GM12891 (cell line): ENCODE data around the gene NKAIN2.
"Not testable (repeated sequence)": the region's sequence is repeated elsewhere in the genome, so short reads cannot be mapped to it uniquely, and the experiment has no call there.

Experiments used
- DNase-seq: peaks from one replicate; pipeline ENCODE4 v3.0.0; 2011; ENCODE audit warnings: low spot score; ENCODE audit not compliant: insufficient read length
- FAIRE-seq: peaks from 2 replicates; lab custom pipeline; 2011; peaks lifted over from hg19 to GRCh38; lab: Jason Lieb, UNC
- PAX5 ChIP-seq: IDR thresholded peaks from 2 replicates; pipeline ENCODE4 v1.6.1; 2011; ENCODE audit warnings: low read length, moderate library complexity, mild to moderate bottlenecking; ENCODE audit not compliant: insufficient read depth, severe bottlenecking
- POLR2A ChIP-seq: IDR thresholded peaks from 2 replicates; pipeline ENCODE4 v1.6.1; 2011; ENCODE audit warnings: low read depth, low read length, control low read depth
- POLR2AphosphoS5 ChIP-seq: IDR thresholded peaks from 2 replicates; pipeline ENCODE4 v1.6.1; 2011; ENCODE audit warnings: low read depth, low read length, control low read depth
- POU2F2 ChIP-seq: IDR thresholded peaks from 2 replicates; pipeline ENCODE4 v1.6.1; 2011; ENCODE audit warnings: low read depth, mild to moderate bottlenecking, control low read depth, low read length, moderate library complexity
- SPI1 ChIP-seq: IDR thresholded peaks from 2 replicates; pipeline ENCODE4 v1.6.1; 2011; ENCODE audit warnings: low read depth, low read length, control low read depth
- TAF1 ChIP-seq: IDR thresholded peaks from 2 replicates; pipeline ENCODE4 v1.6.1; 2011; ENCODE audit warnings: low read depth, low read length, control low read depth

Gene NKAIN2

DNA sequence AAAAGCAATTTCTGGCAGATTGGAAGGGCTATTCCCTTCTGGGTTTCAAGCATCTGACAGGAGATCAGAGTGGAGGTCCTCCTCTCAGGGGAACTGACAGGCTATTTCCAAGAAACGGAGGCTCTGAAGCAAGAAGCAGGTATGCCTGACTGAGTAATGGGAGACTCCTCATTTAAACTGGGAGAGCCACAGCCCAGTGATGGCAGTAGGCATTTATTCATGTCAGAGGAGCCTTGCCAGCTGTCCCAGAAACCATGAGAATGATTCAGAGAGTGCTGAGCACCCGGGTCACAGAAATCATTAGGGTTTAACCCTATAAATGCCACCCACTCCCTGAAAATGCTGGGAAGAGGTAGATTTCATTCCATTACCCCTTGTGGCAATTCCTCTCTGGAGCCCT, 911.1 kb downstream of the NKAIN2 start:
- DNase-seq (no peak), FAIRE-seq (no peak)
- TF ChIP-seq POLR2A (no peak), PAX5 (no peak), POLR2AphosphoS5 (no peak), TAF1 (no peak), POU2F2 (no peak), SPI1 (no peak)

DNA sequence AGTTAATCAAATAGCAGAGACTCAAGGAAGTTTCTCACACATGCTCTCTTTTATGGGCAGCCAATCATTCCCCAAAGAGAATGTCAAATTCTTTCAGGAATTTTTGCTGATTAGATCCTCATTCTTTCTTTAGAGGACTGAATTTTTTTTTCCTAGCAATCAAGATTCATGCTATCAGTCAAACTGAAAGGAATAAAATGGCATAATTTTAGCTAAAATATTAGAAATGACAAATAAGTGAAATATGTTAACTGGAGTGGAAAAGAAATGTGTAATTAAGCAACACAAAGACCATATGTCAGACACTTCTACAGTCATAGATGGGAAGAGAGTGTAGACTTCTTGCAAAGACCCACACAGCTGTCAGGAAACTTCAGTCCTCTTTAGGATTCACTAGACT, 916.2 kb downstream of the NKAIN2 start:
- TF ChIP-seq SPI1 (no peak), POLR2A (no peak), TAF1 (no peak), POU2F2 (no peak), POLR2AphosphoS5 (no peak), PAX5 (no peak)
- DNase-seq (no peak), FAIRE-seq (no peak)

DNA sequence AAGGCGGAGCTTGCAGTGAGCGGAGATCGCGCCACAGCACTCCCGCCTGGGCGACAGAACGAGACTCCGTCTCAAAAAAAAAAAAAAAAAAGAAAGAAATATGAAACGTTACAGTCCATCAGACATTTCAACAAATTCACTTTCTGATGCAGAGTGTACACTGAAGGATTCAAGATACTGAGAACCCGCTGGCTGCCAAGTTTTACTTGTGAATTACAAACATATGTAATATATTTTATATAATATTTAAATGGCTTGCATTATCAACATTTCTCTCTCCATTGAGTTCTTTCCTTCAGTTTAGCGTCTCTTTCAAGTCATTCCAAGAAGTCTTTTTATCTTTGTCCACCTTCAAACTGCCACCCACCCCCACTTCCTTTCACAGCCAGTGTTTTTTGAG, 917.7 kb downstream of the NKAIN2 start:
- TF ChIP-seq SPI1 (no peak), TAF1 (no peak)
- DNase-seq, result no peak
- FAIRE-seq, result no peak

DNA sequence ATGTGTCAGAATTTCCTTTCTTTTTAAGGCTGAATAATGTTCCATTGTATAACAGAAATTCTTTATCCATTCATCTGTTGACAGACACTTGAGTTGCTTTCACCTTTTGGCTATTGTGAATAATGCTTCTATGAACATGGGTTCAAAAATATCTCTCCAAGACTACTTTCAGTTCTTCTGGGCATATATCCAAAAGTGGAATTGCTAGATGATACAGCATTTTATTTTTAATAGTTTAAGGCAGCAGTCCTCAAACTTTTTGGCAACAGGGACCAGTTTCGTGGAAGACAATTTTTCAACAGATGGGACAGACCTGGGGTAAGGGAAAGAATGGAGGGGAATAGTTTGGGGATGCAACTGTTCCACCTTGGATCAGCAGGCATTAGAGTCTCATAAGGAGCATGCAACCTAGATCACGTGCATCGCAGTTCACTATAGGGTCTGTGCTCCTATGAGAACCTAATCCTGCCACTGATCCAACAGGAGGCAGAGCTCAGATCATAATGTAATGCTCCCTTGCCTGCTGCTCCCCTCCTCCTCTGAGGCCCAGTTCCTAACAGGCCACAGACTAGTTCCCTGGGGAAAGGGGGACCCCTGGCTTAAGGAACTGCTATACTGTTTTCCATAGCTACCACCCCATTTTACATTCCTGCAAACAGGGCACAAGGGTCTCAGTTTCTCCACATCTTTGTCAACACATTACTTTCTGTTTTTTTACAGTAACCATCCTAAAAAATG, 918.6 kb downstream of the NKAIN2 start:
- DNase-seq, result no peak
- no peak for FAIRE-seq
- no peak for TF ChIP-seq POU2F2
- no peak for TF ChIP-seq POLR2AphosphoS5
- no peak for TF ChIP-seq POLR2A
- TF ChIP-seq PAX5, result no peak
- TF ChIP-seq SPI1, result no peak

DNA sequence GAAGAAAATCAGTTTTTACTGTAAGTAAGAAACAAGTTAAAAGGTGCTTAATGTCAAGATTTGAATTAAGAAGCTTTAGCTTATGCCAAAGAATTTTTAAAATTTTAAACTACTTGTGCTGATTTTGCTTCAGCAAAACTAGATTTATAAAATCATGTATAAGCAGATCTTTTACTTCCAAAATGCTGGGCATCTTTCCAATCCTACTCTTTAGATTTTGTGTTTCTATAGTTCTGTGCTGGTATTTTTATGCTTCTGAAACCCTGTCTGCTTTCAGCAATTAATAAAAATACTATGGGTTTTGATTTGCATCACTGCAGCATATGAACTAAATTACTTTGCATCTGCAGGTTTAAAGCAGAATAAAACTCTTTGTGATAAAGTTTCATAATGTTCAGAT, 920.0 kb downstream of the NKAIN2 start:
- TF ChIP-seq TAF1, result no peak
- no peak for TF ChIP-seq SPI1
- no peak for TF ChIP-seq POLR2AphosphoS5
- no peak for TF ChIP-seq POLR2A
- TF ChIP-seq PAX5, result no peak
- no peak for TF ChIP-seq POU2F2
- no peak for DNase-seq
- FAIRE-seq, result no peak

DNA sequence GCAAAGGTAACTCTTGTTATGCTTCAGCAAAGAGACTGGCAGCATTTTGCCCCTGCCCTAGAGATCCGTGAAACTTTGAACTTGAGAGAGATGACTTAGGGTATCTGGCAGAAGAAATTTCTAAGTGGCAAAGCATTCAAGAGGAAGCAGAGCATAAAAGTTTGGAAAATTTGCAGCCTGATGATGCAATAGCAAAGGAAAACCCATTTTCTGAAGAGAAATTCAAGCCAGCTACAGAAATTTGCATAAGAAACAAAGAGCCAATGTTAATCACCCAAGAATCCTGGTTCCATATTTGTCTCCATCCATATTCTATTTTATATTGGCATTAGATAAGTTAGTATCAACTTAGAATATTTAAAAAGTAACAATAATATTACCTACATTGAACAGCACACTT, 934.1 kb downstream of the NKAIN2 start:
- DNase-seq, FAIRE-seq: not testable (repeated sequence)

DNA sequence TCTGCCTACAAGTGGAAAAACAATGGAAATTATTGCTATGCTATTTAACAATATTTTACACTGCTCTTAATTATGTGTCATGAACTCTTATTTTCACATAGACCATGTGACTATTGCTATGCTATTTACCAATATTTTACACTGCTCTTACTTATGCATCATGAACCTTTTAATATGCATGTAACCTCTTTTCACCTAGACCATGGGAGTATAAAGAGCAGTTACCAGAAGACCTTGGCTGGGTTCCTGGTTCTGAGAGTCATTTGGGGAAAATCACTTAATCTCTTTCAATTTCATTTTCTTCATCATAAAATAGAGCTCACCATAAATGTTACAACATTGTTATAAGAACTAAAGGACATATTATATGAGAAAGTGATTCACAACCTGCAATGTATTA, 934.8 kb downstream of the NKAIN2 start:
- no peak for FAIRE-seq

DNA sequence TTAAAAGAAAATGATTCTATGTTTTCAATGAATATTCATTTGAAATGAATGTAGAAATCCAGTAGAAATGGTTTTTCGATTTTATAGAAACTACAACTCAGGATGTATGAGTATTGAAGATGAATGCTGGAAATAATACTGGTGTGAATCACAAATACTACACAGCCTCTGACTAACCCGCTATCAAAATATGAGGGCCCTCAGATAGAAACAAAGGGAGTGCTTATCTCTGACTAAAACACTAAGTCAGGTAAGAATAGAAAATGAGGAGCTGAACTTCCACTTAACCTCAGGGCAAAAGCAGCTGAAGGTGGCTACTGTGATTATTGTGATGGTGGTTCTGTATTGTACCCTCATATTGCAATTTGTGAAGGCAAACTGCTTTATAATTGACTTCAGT, 937.7 kb downstream of the NKAIN2 start:
- FAIRE-seq, result no peak
- TF ChIP-seq SPI1 (no peak), TAF1 (no peak), POLR2AphosphoS5 (no peak), POLR2A (no peak), POU2F2 (no peak), PAX5 (no peak)
- DNase-seq, result no peak

More for the DNA sequence above, 934.8 kb downstream of the NKAIN2 start:
- TF ChIP-seq POLR2A (no peak), TAF1 (no peak), POU2F2 (no peak), PAX5 (no peak), POLR2AphosphoS5 (no peak), SPI1 (no peak)
- no peak for DNase-seq

DNA sequence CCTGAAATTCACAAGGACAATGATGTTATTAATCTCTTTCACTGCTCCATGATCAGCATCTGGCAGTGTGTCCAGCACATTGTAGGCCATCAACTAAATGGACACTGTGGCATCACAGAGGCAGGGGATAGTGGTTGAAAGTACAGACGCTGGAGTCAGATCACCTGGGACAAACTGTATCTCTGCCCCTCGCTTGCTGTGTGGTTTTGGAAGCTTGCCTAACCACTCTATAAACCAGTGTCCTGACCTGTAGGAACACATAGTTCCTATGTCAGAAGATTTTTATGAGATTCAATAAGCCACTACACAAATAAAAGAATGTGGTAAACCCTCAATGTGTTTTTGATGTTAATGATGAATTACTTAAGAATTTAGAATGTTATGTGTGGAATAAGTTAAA, 939.3 kb downstream of the NKAIN2 start:
- TF ChIP-seq POLR2AphosphoS5, result no peak
- no peak for TF ChIP-seq PAX5
- no peak for TF ChIP-seq TAF1
- no peak for FAIRE-seq
- no peak for DNase-seq

DNA sequence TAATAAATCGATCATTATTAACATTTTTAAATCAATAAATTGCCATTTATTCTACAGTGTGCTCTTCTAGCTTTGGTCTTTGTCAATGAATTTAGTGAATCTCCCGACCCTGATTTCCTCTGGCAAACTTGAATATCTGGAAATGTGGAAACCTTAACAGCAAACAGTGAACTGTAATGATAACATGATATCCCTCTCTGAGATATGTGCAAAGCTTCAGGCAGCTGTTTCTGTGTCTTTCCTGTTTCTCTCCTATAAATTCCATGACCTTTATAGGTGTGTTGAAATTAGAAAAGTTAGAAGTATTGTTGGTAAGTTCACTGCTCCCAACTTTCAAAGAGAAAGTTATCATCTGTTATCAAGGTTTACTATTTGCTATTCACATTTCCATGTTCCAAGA, 939.8 kb downstream of the NKAIN2 start:
- DNase-seq (no peak), FAIRE-seq (no peak)
- TF ChIP-seq PAX5, result no peak
- TF ChIP-seq POU2F2, result no peak
- no peak for TF ChIP-seq TAF1
- no peak for TF ChIP-seq POLR2A
- TF ChIP-seq SPI1, result no peak
- TF ChIP-seq POLR2AphosphoS5, result no peak

DNA sequence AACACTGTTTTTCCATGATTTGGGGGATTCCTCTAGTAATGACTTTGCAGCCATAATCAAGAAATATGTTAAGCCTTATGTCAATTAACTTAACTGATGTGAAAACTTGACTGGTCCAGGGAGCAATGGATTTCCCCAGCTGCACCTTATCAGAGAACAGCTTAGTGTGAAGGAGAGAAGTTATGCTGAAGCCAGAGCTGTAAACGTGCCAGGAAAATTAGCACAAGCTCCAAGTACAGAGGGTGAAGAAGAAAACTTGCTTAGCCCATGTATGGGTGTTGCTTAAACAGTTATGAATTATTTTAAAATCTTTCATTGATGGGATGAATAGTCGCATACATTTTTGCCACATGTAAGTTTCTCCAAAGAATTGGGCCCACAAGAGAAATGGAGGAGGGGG, 943.7 kb downstream of the NKAIN2 start:
- FAIRE-seq (no peak), DNase-seq (no peak)
- TF ChIP-seq POLR2AphosphoS5 (no peak), POLR2A (no peak), TAF1 (no peak), POU2F2 (no peak), PAX5 (no peak), SPI1 (no peak)
